B cell (primary cell): ENCODE results near the gene UPF3B. TPM values are rescaled to one million over a fixed set of nuclear protein-coding genes. Genes with fewer than 3 reads are reported as not detected.
"Not testable (repeated sequence)": the region's sequence is repeated elsewhere in the genome, so short reads cannot be mapped to it uniquely, and the experiment has no call there.

Experiments
- ATAC-seq: fragments of 200-7000 bp; cut with Tn5 transposase; one replicate; pipeline ENCODE4 v1.10.0; 2021; ENCODE audit warnings: low read depth, mild to moderate bottlenecking, moderate number of reproducible peaks, moderate library complexity
- CTCF ChIA-PET: fragments of 350-600 bp; sonication (Branson Sonifier 250); formaldehyde crosslinking; loops from one replicate; lab custom pipeline; 2021; ENCODE audit warnings: antibody characterized with exemption, inconsistent platforms; lab: Charles Lee
- POLR2A ChIA-PET: fragments of 350-600 bp; sonication (Branson Sonifier 250); formaldehyde crosslinking; loops from one replicate; lab custom pipeline; 2021; ENCODE audit warnings: antibody characterized with exemption; lab: Charles Lee
- DNase-seq: peaks from one replicate; pipeline ENCODE4 v3.0.0; 2013
- H2AFZ ChIP-seq: 2 replicates; pipeline ENCODE4 v1.6.1; 2012; ENCODE audit warnings: mild to moderate bottlenecking, low read depth, low read length; ENCODE audit not compliant: insufficient read depth, poor library complexity, severe bottlenecking
- H3K27ac ChIP-seq, 2 donors: 1 replicate in 1 of 2; 2 replicates in 1 of 2; pipeline ENCODE4 v1.5.1; 2012 to 2013; ENCODE audit warnings: low read length in 2 of 2, mild to moderate bottlenecking in 2 of 2, moderate library complexity in 1 of 2
- H3K27me3 ChIP-seq, 4 experiments: fragments of 200-600 bp in 1 of 4; sonication (generic) in 1 of 4; replicated peaks in 1 of 4; 1 replicate in 2 of 4; 2 replicates in 2 of 4; pipeline versions ENCODE4 v1.6.1 to v1.7.0; 2013 to 2016; ENCODE audit warnings: low read length in 3 of 4, mild to moderate bottlenecking in 2 of 4, mixed read lengths in 1 of 4, moderate library complexity in 1 of 4; ENCODE audit not compliant: insufficient read depth in 4 of 4, control insufficient read depth in 3 of 4; ENCODE audit errors: control extremely low read depth in 1 of 4
- H3K36me3 ChIP-seq, 2 experiments: replicated peaks in 1 of 2; 1 replicate in 1 of 2; 2 replicates in 1 of 2; pipeline versions ENCODE4 v1.6.1 to v1.7.1; 2013; ENCODE audit warnings: low read length in 1 of 2; ENCODE audit not compliant: insufficient read depth in 2 of 2, control insufficient read depth in 1 of 2; ENCODE audit errors: control extremely low read depth in 1 of 2, extremely low read depth in 1 of 2
- H3K4me1 ChIP-seq, 2 donors: fragments of 200-600 bp in 1 of 2; sonication (generic) in 1 of 2; 1 replicate in 1 of 2; 2 replicates in 1 of 2; pipeline versions ENCODE4 v1.5.1 to v1.6.1; 2013 to 2017; ENCODE audit warnings: low read length in 2 of 2; ENCODE audit not compliant: control insufficient read depth in 2 of 2, insufficient read depth in 2 of 2
- H3K4me2 ChIP-seq: replicated peaks from 2 replicates; pipeline ENCODE3; 2012; ENCODE audit warnings: mild to moderate bottlenecking, low read depth, low read length; ENCODE audit not compliant: poor library complexity, severe bottlenecking
- H3K4me3 ChIP-seq, 5 experiments: fragments of 200-600 bp in 1 of 5; sonication (generic) in 1 of 5; 1 replicate in 3 of 5; 2 replicates in 2 of 5; pipeline versions ENCODE4 v1.5.1 to v1.7.0; 2011 to 2016; ENCODE audit warnings: low read length in 4 of 5, mild to moderate bottlenecking in 4 of 5, low read depth in 2 of 5, control low read depth in 1 of 5, moderate library complexity in 1 of 5; ENCODE audit not compliant: insufficient read depth in 1 of 5; ENCODE audit errors: control extremely low read depth in 1 of 5, extremely low read depth in 1 of 5
- H3K79me2 ChIP-seq: fragments of 200-600 bp; sonication (generic); one replicate; pipeline ENCODE4 v1.6.0; 2016; ENCODE audit warnings: low read length; ENCODE audit not compliant: control insufficient read depth, insufficient read depth
- H3K9ac ChIP-seq: fragments of 200-600 bp; sonication (generic); 2 replicates; pipeline ENCODE4 v1.6.1; 2017; ENCODE audit warnings: mild to moderate bottlenecking, low read length, moderate library complexity
- H3K9me3 ChIP-seq, 3 donors: one replicate each; pipeline versions ENCODE4 v1.6.1 to v1.7.1; 2013; ENCODE audit warnings: low read length in 2 of 3; ENCODE audit not compliant: control insufficient read depth in 2 of 3, insufficient read depth in 1 of 3; ENCODE audit errors: control extremely low read depth in 1 of 3
- H4K20me1 ChIP-seq: 2 replicates; pipeline ENCODE4 v1.6.0; 2012; ENCODE audit warnings: mild to moderate bottlenecking, low read length; ENCODE audit not compliant: insufficient read depth, control insufficient read depth, poor library complexity, severe bottlenecking
- H3K27ac Mint-ChIP-seq: one replicate; pipeline ENCODE4 v1.8.0; 2021; ENCODE audit warnings: mixed read lengths
- H3K27me3 Mint-ChIP-seq: one replicate; pipeline ENCODE4 v1.8.0; 2021; ENCODE audit warnings: mixed read lengths
- H3K4me1 Mint-ChIP-seq: one replicate; pipeline ENCODE4 v1.8.0; 2021; ENCODE audit warnings: mixed read lengths
- H3K4me3 Mint-ChIP-seq: one replicate; pipeline ENCODE4 v1.8.0; 2021; ENCODE audit warnings: mixed read lengths
- H3K9me3 Mint-ChIP-seq: one replicate; pipeline ENCODE4 v1.8.0; 2022; ENCODE audit warnings: mixed read lengths; ENCODE audit not compliant: insufficient read depth
- EZH2 ChIP-seq: IDR thresholded peaks from 2 replicates; pipeline ENCODE4 v1.6.1; 2012; ENCODE audit warnings: borderline replicate concordance, low read depth, mild to moderate bottlenecking, moderate library complexity, low read length; ENCODE audit not compliant: insufficient read depth, poor library complexity, severe bottlenecking
- WGBS: methylation state at CpG from one replicate; pipeline ENCODE4 v1.1.5; 2013; ENCODE audit warnings: missing lambda C conversion rate; ENCODE audit not compliant: insufficient coverage; 5-methylcytosine and 5-hydroxymethylcytosine counted together
- intact Hi-C: fragments of 100-400 bp; cut with micrococcal nuclease; formaldehyde crosslinking; loops from one replicate; pipeline ENCODE4 v1.10.0; 2022
- polyA plus RNA-seq: library from polyadenylated mRNA; depleted of rRNA; stranded (reverse); fragments of >200 nt; gene quantifications from 2 replicates; pipeline ENCODE4 v1.2.3, GENCODE V29; 2012
- total RNA-seq, 2 donors: library from RNA; stranded (reverse); fragments of 120-200 nt in 1 of 2; gene quantifications; 1 replicate in 1 of 2; 2 replicates in 1 of 2; pipeline versions ENCODE4 v1.2.3 to v1.2.4, GENCODE V29; 2013 to 2022
- TF ChIP-seq, protein P1 (sequence below): fragments of 200-600 bp; IDR thresholded peaks from one replicate; pipeline ENCODE4 v1.8.0; 2022; ENCODE audit warnings: antibody characterized with exemption, mild to moderate bottlenecking

The UPF3B gene
- total and polyA plus RNA-seq, 2 donors (not counting 1 experiment from before 2014, with no cell fraction given), result 3.6 to 22.1 TPM

- no peak overlapping the region for H3K4me3 Mint-ChIP-seq
- Histone ChIP-seq H3K4me3 (no peak overlapping the region), H3K79me2 (no peaks in the 10 kb centered on the region), H3K27ac (no peak overlapping the region), H2AFZ (no peak overlapping the region), H4K20me1 (no peaks in the 10 kb centered on the region), H3K27me3 (no peaks in the 10 kb centered on the region), H3K4me2 (no peak overlapping the region), H3K4me1 (no peaks in the 10 kb centered on the region), H3K9me3 (no peaks in the 10 kb centered on the region), H3K36me3 (no peaks in the 10 kb centered on the region), H3K9ac (no peak overlapping the region)
- peaks cover 2% of the 10 kb centered on the region for H3K4me1 Mint-ChIP-seq
- H3K27ac Mint-ChIP-seq, result no peak overlapping the region
- WGBS, result no CpG with 5 or more reads among the region's 5 CpGs
- ChIA-PET POLR2A (interaction anchor here (0.7 kb wide), 1 partner anchor 22 kb away, joined by 4 read pairs; no protein-coding TSS in a partner anchor), CTCF (interaction anchor here (0.5 to 0.7 kb wide), 2 partner anchors 59 to 205 kb away, joined by 3 to 4 read pairs; no protein-coding TSS in a partner anchor)
- no peak for TF ChIP-seq EZH2
- TF ChIP-seq, protein P1, sequence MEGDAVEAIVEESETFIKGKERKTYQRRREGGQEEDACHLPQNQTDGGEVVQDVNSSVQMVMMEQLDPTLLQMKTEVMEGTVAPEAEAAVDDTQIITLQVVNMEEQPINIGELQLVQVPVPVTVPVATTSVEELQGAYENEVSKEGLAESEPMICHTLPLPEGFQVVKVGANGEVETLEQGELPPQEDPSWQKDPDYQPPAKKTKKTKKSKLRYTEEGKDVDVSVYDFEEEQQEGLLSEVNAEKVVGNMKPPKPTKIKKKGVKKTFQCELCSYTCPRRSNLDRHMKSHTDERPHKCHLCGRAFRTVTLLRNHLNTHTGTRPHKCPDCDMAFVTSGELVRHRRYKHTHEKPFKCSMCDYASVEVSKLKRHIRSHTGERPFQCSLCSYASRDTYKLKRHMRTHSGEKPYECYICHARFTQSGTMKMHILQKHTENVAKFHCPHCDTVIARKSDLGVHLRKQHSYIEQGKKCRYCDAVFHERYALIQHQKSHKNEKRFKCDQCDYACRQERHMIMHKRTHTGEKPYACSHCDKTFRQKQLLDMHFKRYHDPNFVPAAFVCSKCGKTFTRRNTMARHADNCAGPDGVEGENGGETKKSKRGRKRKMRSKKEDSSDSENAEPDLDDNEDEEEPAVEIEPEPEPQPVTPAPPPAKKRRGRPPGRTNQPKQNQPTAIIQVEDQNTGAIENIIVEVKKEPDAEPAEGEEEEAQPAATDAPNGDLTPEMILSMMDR, result no peak
- intact Hi-C loops, result no loop called here
- no peaks in the 10 kb centered on the region for H3K27me3 Mint-ChIP-seq
- ATAC-seq (no peak), DNase-seq (no peak)
- no peaks in the 10 kb centered on the region for H3K9me3 Mint-ChIP-seq
These were observed 24.3 kb downstream of the UPF3B start for GRCh38 chrX:119828446-119828845.

- no peak overlapping the region for H2AFZ ChIP-seq
- no peaks in the 10 kb centered on the region for H3K9me3 ChIP-seq
- H3K36me3 ChIP-seq, result no peaks in the 10 kb centered on the region
- H3K27me3 Mint-ChIP-seq, result no peaks in the 10 kb centered on the region
- no peak overlapping the region for H3K4me3 ChIP-seq
- DNase-seq (no peak), ATAC-seq (no peak)
- H3K4me1 ChIP-seq, result peaks cover 6 to 9% of the 10 kb centered on the region in 2 donors
- H3K27ac Mint-ChIP-seq, result no peak overlapping the region
- no peaks in the 10 kb centered on the region for H3K79me2 ChIP-seq
- no peak overlapping the region for H3K4me2 ChIP-seq
- no peaks in the 10 kb centered on the region for H3K27me3 ChIP-seq
- ChIA-PET POLR2A (no interaction called here), CTCF (no interaction called here)
- no peaks in the 10 kb centered on the region for H3K9me3 Mint-ChIP-seq
- no peak overlapping the region for H3K9ac ChIP-seq
- peaks cover 11% of the 10 kb centered on the region for H3K4me1 Mint-ChIP-seq
- intact Hi-C loops, result no loop called here
- no peak overlapping the region for H3K4me3 Mint-ChIP-seq
- H3K27ac ChIP-seq, result no peak overlapping the region
- TF ChIP-seq, protein P1, result no peak
- no peak for TF ChIP-seq EZH2
- WGBS, result no CpG with 5 or more reads among the region's 7 CpGs
- no peaks in the 10 kb centered on the region for H4K20me1 ChIP-seq
These were observed 26.3 kb downstream of the UPF3B start for GRCh38 chrX:119826399-119826959.

GRCh38 chrX:119824221-119824620 lies 28.5 kb downstream of the UPF3B start:
- H3K27me3 Mint-ChIP-seq, H3K36me3 ChIP-seq, H3K27ac Mint-ChIP-seq, H3K4me2 ChIP-seq, H3K4me3 Mint-ChIP-seq, DNase-seq, H3K79me2 ChIP-seq, H3K9ac ChIP-seq, H2AFZ ChIP-seq, H3K27me3 ChIP-seq, H3K27ac ChIP-seq, intact Hi-C loops, H4K20me1 ChIP-seq, H3K9me3 Mint-ChIP-seq, CTCF ChIA-PET, ATAC-seq, H3K9me3 ChIP-seq, H3K4me3 ChIP-seq: not testable (repeated sequence)
- no CpG with 5 or more reads among the region's 5 CpGs for WGBS
- peaks cover 8 to 13% of the 10 kb centered on the region in 2 donors for H3K4me1 ChIP-seq
- peaks cover 11% of the 10 kb centered on the region for H3K4me1 Mint-ChIP-seq
- POLR2A ChIA-PET, result interaction anchor here (0.6 kb wide), 1 partner anchor 740 kb away, joined by 4 read pairs; no protein-coding TSS in a partner anchor
